Measurements from ENCODE around the gene EYA3. TPM values are rescaled to one million over a fixed set of nuclear protein-coding genes. Genes with fewer than 3 reads are reported as not detected.

EYA3 gene
- total RNA-seq, 1 donor from 2014 or later = 20.7 TPM

DNA sequence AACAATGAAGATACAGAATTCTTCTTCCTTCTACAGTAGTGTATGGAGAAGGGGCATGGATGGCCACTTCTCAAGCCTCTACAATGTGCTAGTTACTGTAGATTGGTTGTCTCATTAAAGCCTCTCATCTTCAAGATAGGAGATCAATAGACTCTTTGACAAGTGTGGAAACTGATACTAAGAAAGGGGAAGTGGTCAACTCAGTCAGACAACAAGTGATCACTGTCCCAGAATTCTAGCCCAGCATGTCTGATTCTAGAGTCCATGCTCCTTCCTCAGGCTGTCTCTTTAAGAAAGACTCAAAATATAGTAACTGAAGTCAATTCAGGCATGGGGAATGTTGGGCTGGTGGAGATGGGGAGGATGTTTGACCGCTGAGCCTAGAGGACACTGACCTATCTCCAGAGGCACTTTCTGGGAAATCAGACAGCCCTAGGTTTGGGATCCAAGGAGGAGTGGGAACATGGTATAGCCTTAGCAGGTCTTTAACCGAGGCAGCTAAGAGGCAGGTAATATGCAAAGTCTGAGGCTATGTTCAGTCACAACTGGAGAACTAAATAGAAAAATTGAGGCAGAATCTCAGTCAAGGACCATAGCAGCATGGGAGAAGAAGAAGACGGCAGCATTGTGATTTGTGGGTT lies 39.3 kb upstream of the EYA3 start:
- H3K27me3 Mint-ChIP-seq (ENCODE audit: unreplicated experiment) = no peaks in the 10 kb centered on the region
- no peaks in the 10 kb centered on the region for H3K36me3 Mint-ChIP-seq (ENCODE audit: low read depth, unreplicated experiment)
- H3K4me3 Mint-ChIP-seq (ENCODE audit: unreplicated experiment) = no peak overlapping the region
- H3K27ac Mint-ChIP-seq (ENCODE audit: unreplicated experiment) = no peak overlapping the region
- no peaks in the 10 kb centered on the region for H3K9me3 Mint-ChIP-seq (ENCODE audit: unreplicated experiment)
- no peak for DNase-seq (ENCODE audit: low spot score)
- TF ChIP-seq, protein P1, sequence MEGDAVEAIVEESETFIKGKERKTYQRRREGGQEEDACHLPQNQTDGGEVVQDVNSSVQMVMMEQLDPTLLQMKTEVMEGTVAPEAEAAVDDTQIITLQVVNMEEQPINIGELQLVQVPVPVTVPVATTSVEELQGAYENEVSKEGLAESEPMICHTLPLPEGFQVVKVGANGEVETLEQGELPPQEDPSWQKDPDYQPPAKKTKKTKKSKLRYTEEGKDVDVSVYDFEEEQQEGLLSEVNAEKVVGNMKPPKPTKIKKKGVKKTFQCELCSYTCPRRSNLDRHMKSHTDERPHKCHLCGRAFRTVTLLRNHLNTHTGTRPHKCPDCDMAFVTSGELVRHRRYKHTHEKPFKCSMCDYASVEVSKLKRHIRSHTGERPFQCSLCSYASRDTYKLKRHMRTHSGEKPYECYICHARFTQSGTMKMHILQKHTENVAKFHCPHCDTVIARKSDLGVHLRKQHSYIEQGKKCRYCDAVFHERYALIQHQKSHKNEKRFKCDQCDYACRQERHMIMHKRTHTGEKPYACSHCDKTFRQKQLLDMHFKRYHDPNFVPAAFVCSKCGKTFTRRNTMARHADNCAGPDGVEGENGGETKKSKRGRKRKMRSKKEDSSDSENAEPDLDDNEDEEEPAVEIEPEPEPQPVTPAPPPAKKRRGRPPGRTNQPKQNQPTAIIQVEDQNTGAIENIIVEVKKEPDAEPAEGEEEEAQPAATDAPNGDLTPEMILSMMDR (IDR thresholded peaks at IDR 0.05; ENCODE audit: unreplicated experiment) = no peak
- peaks cover 6% of the 10 kb centered on the region for H3K4me1 Mint-ChIP-seq (ENCODE audit: unreplicated experiment)

DNA sequence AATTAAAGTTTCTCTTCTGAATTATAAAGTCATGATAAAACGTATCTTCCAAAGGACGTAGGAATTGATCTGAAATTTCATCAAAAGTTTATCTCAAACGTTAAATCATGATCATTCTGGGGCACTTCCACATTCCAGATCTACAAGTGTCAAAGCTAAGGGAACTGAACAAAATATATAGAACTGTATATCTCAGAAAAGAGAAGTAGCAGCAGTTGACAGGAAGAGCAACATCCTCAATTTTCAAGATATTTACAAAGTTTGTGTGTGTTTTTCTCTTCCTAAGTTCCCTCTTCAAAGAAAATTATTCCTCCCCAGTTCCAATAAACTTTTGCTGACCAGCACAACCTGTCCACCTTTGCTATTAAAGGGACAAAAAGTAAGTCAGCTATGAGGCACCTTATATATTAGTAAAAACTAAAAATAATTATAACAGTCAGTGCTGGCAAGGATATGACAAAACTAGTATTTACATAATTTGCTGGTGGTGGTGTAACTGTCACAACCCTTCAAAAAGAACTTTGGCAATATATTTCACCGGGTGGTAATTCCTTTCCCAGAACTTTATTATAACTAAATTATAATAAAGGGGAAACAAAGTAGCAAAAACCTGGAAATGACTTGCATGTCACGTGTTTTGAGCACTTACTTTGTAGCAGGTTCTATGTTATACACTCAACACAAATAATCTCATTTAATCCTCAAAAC lies 38.5 kb upstream of the EYA3 start:
- Mint-ChIP-seq H3K27ac (ENCODE audit: unreplicated experiment) (no peak overlapping the region), H3K4me3 (ENCODE audit: unreplicated experiment) (no peak overlapping the region), H3K27me3 (ENCODE audit: unreplicated experiment) (no peaks in the 10 kb centered on the region), H3K4me1 (ENCODE audit: unreplicated experiment) (peaks cover 8% of the 10 kb centered on the region), H3K9me3 (ENCODE audit: unreplicated experiment) (no peaks in the 10 kb centered on the region), H3K36me3 (ENCODE audit: low read depth, unreplicated experiment) (no peaks in the 10 kb centered on the region)
- no peak for DNase-seq (ENCODE audit: low spot score)
- TF ChIP-seq, protein P1 (IDR thresholded peaks at IDR 0.05; ENCODE audit: unreplicated experiment) = no peak

DNA sequence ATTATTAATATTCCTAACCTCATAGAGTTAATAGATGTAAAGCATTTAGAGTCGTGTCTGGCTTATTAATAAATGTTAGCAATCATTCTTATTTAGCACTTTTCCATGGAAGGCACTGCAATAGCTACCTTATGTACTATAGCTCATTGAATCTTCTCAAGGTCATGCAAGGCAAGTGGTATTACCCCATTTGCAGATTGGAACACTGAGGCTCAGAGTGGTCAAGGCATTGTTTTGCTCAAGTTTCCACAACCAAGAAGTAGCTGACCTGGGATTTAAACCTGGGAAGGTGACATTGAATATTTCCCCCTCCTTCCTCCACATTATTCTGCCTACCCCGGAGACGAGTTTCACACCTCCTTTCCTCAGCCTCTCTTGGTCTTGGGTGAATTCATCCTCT lies 37.8 kb upstream of the EYA3 start:
- Mint-ChIP-seq H3K9me3 (ENCODE audit: unreplicated experiment) (no peaks in the 10 kb centered on the region), H3K4me1 (ENCODE audit: unreplicated experiment) (peaks cover 8% of the 10 kb centered on the region), H3K4me3 (ENCODE audit: unreplicated experiment) (no peak overlapping the region), H3K36me3 (ENCODE audit: low read depth, unreplicated experiment) (no peaks in the 10 kb centered on the region), H3K27me3 (ENCODE audit: unreplicated experiment) (no peaks in the 10 kb centered on the region), H3K27ac (ENCODE audit: unreplicated experiment) (no peak overlapping the region)
- TF ChIP-seq, protein P1 (IDR thresholded peaks at IDR 0.05; ENCODE audit: unreplicated experiment) = no peak
- DNase-seq (ENCODE audit: low spot score) = no peak

DNA sequence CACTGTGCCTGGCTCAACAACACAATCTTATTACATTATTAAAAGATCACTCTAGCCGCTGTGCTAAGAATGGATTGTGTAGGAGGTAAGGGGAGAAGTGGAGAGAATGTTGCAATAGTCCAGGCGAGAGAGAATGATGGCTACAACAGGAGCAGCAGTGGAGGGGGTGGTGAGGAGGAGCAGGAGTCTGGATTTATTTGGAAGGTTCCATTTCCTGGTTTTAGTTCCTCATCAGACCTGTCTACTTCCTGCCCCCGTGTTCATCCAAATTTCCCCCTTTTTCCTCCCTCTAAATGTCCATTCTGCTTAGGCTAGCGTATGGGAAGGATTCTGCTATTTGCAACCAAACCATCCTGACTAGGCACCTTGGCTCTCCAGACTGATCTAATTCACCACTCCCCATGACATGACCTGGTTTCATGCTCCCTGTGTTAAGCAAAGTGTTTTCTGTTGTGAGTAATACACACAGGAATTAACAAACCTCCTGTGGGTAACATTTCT lies 35.1 kb upstream of the EYA3 start:
- DNase-seq (ENCODE audit: low spot score) = no peak
- H3K36me3 Mint-ChIP-seq (ENCODE audit: low read depth, unreplicated experiment) = no peaks in the 10 kb centered on the region
- H3K4me3 Mint-ChIP-seq (ENCODE audit: unreplicated experiment) = no peak overlapping the region
- TF ChIP-seq, protein P1 (IDR thresholded peaks at IDR 0.05; ENCODE audit: unreplicated experiment) = no peak
- H3K27ac Mint-ChIP-seq (ENCODE audit: unreplicated experiment) = no peak overlapping the region
- peaks cover 8% of the 10 kb centered on the region for H3K4me1 Mint-ChIP-seq (ENCODE audit: unreplicated experiment)
- H3K9me3 Mint-ChIP-seq (ENCODE audit: unreplicated experiment) = no peaks in the 10 kb centered on the region
- H3K27me3 Mint-ChIP-seq (ENCODE audit: unreplicated experiment) = no peaks in the 10 kb centered on the region

DNA sequence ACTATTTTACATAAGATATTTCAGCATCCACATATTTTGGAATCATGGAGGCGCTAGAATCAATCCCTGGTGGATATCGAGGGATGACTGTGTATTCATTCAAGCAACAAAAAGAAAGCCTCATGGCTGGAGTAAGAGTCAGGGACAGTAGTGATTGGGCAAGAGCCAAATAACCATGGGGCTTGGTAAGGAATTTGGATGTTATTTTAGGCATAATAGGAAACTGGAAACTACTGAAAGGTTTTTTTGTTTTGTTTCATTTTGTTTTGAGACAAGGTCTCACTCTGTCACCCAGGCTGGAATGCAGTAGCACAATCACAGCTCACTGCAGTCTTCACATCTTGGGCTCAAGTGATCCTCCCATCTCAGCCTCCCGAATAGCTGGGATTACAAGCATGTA lies 33.8 kb upstream of the EYA3 start:
- no peak for DNase-seq (ENCODE audit: low spot score)
- TF ChIP-seq, protein P1 (IDR thresholded peaks at IDR 0.05; ENCODE audit: unreplicated experiment) = no peak
- no peak overlapping the region for H3K4me3 Mint-ChIP-seq (ENCODE audit: unreplicated experiment)
- peaks cover 8% of the 10 kb centered on the region for H3K4me1 Mint-ChIP-seq (ENCODE audit: unreplicated experiment)
- H3K9me3 Mint-ChIP-seq (ENCODE audit: unreplicated experiment) = no peaks in the 10 kb centered on the region
- H3K27ac Mint-ChIP-seq (ENCODE audit: unreplicated experiment) = no peak overlapping the region
- H3K36me3 Mint-ChIP-seq (ENCODE audit: low read depth, unreplicated experiment) = no peaks in the 10 kb centered on the region
- no peaks in the 10 kb centered on the region for H3K27me3 Mint-ChIP-seq (ENCODE audit: unreplicated experiment)

Data from endothelial cell (in vitro differentiated cells).